NCI-H2227 treated with DMSO at 0.1 percent for 48 hours (cell line): ENCODE measurements around the gene E2F2.

Source experiments
- DNase-seq: peaks from one replicate; lab custom pipeline; 2025; lab: John Stamatoyannopoulos, UW

Gene E2F2

DNA sequence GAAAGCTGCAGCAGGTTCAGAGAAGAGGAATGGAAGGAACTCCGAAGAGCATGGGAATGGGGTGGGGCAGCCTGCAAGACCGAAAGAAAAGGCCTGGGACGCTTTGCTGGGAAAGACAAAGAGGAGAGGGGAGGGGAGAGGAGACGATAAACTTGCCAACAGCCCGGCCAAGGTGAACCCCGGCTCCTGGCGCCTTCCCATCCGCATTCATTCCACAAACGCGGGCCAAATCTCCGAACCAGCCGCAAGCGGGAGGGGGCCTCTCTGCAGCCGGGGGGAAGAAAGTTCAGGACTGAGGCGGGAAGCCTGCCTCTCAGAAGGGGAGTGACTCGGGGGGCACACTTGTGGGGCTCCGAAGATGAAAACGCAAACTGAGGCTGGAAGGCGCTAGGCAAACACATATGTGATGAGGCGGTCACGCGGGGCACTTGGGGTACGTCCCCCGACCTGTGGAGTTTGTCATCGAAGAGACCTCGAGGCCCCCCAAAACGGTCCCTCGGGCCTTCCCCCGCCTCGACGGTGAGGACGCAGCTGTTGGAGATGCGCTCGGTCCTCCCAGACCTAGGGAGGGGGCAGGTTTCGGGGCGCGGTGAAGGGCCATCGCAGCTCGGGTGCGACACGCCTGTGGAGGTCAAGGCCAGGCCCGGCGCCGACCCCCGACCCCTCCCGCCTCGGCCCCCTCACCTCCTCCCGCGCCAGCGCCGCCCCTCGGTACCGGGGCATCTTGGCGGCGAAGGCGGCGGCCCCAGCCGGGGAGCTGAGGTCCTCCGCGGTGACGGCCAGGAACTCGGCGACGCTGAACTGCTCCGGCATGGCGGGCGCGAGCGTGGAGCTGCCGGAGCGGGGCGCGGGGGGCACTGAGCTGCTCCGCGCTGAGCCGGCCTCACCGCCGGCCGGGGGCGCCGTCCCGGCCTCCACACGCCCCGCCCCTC is 47.4 kb downstream of the E2F2 start, which contains the start of gene ASAP3:
Gene ASAP3, minus strand, starts transcription at position 859 of the 932 bp plus-strand sequence. Its CDS starts 46 bp downstream, at position 813.
- DNase-seq, result no peak

DNA sequence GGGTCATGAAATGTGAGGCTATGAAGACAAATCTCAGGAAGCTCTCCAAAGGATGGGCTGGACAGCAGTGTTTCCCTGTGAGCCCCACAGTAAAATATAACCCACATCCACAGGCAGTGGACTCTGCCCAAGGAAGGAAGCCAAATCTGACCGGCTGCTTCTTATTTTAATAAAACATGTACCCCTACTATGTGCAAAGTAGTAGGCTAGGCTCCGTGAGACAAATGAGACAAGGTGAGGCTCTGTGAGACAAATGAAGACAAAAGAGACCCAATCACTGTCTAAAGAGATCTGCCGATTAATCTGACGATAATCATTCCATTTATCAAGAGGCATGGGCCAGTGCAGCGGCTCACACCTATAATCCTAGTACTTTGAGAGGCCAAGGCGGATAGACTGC is 49.1 kb downstream of the E2F2 start:
- no peak for DNase-seq

- DNase-seq, result no peak
Measured at GRCh38 chr1:23481026-23481597, 49.9 kb downstream of the E2F2 start.

GRCh38 chr1:23480187-23481025 is 50.6 kb downstream of the E2F2 start:
- no peak for DNase-seq

DNA sequence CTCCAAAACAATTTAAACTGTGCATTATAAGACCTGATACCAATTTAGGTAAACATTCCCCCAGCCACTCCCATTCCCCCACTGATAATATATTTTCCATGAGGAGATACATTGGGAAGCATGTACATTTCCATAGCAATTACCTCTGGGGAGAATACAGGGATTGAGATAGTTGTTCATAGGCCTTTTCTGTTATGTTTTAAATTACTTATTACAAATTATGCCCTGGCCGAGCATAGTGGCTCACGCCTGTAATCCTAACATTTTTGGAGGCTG is 51.4 kb downstream of the E2F2 start:
- no peak for DNase-seq

GRCh38 chr1:23478896-23479665 is 52.0 kb downstream of the E2F2 start:
- DNase-seq, result no peak

GRCh38 chr1:23477359-23478144 is 53.5 kb downstream of the E2F2 start:
- no peak for DNase-seq

DNA sequence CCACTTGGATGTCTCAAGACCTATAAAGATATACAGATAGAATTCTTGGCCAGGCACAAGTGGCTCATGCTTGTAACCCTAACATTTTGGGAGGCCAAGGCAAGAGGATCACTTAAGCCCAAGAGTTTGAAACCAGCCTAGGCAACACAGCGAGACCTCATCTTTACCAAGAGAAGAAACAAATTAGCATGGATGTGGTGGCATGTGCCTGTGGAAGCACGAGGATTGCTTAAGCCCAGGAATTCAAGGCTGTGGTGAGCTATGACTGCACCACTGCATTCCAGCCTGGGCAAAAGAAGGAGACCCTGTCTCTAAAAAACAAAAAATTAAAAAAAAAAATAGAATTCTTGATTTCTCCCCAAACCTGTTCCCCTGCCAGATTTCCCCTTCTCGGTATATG is 55.4 kb downstream of the E2F2 start:
- DNase-seq, result no peak

- DNase-seq, result no peak
Measured at GRCh38 chr1:23475134-23475628, 55.9 kb downstream of the E2F2 start.

GRCh38 chr1:23473037-23473800 is 57.8 kb downstream of the E2F2 start:
- DNase-seq, result no peak

DNA sequence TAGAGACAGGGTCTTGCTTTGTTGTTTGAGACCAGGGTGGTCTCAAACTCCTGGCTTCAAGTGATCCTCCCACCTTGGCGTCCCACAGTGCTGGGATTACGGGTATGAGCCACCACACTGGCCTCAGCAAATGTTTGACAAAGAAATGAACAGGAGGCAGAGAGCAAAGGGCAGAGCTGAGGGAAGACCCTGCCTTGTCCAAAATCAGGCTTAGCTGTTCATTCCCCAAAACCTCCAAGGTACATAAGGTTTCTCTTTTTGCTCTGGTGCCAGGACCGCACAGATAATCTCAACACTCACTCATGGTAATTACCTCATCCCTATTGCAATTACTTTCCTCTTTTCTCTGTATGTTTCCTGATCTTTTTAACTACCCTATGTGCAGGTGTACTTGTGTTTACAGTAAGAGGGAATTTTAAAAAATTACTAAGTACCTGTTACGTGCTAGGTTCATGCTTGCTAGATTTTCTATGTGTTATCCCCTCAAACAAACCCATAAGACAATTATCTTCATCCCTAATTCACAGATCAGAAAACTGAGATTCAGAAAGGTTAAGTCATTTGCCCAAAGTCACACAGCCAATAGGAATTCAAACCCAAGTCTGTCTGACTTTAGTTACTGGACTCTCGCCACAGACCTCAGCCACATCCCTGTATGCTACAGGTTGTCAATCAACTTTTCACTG is 58.5 kb downstream of the E2F2 start:
- DNase-seq, result no peak

DNA sequence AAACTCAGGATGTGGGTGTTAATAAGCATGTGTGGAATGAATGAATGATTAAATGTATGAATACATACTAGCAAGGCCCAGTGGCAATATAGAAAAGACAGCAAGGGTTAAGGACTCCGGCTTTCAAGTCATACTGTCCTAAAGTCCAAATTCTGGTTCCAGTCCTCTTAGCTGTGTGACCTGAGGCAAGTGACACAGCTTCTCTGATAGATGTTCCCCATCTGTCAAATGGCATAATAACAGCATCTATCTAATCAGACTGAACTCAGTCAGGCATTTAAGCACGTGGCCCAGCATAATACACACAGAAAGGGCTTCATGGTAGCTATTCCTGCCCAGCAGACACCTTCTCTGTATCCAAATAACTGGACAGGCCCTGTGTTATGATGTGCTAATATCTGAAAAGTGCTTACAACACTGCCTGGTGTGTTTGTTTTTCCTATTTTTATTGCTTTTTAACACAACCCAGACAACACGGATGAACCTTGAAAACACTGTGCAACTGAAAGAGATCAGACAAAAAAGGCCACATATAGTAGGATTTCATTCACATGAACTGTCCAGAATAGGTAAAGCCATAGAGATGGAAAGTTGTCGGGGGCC is 59.5 kb downstream of the E2F2 start:
- DNase-seq, result no peak

- no peak for DNase-seq
Measured at GRCh38 chr1:23470282-23471070, 60.6 kb downstream of the E2F2 start.

- no peak for DNase-seq
Measured at GRCh38 chr1:23469372-23469982, 61.6 kb downstream of the E2F2 start.

- no peak for DNase-seq
Measured at GRCh38 chr1:23466423-23466989, 64.5 kb downstream of the E2F2 start.

GRCh38 chr1:23463286-23463685 is 67.7 kb downstream of the E2F2 start:
- DNase-seq, result no peak

GRCh38 chr1:23462766-23463165 is 68.3 kb downstream of the E2F2 start:
- DNase-seq, result no peak

DNA sequence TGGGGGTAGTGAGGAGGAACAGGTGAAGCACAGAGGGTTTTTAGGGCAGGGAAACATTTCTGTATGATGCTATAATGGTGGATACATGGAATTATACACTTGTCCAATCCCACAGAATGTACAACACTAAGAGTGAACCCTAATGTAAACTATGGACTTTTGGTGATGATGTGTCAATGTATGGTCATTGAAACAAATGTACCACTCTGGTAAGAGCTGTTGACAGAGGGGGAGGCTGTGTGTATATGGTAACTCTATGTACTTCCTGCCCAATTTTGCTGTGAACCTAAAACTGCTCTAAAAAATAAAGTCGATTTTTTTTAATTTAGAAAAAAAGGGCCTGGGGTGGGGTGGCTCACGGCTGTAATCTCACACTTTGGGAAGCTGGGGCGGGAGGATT is 70.0 kb downstream of the E2F2 start:
- DNase-seq, result no peak
